Measurements from ENCODE around the gene GNAI2. TPM values are rescaled to one million over a fixed set of nuclear protein-coding genes. Genes with fewer than 3 reads are reported as not detected.
"Not testable (repeated sequence)": the region's sequence is repeated elsewhere in the genome, so short reads cannot be mapped to it uniquely, and the experiment has no call there.

GNAI2 gene
- total and polyA plus RNA-seq, 8 donors: 259 to 381 (median 269) TPM

DNA sequence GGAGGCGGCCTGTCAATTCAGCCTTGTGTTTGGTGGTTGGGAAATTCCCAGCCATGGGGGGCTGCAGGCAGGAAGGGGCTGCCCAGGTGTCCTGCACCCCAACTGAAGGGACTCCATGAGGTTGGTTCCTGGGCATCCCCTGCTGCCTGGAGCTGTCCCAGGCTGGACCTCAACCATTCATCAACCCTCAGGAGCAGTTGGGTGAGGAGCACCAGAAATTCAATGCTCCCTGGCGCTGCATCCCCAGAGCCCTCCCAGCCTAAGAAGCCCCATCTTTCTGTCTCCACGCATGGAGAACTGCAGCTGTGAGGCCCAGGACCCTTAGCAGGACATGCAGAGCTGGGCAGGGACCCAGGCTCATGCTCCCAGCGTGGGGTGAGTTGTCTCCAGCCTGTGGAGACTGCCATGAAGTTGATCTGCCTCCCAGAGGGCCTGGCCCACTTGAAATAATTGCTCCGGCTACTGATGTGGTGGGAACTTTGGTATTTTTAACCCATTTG, 25.0 kb downstream of the GNAI2 start:
- no peaks in the 10 kb centered on the region for H3K9me3 ChIP-seq
- peaks cover 0 to under 1% of the 10 kb centered on the region in 2 donors for H3K27me3 ChIP-seq
- H3K4me3 ChIP-seq: peak overlapping the region; percentile 37 to 42
- no peak for ATAC-seq
- intact Hi-C loops (cut with DNase I): no loop called here
- peak in 1 of 4 donors; percentile 34 for DNase-seq
- peak overlapping the region; percentile 88 to 98 for H3K27ac ChIP-seq
- peaks cover 27 to 81% of the 10 kb centered on the region in 2 donors for H3K4me1 ChIP-seq
- H3K36me3 ChIP-seq: peaks cover 0 to 38% of the 10 kb centered on the region in 2 donors
- TF ChIP-seq, protein P1, sequence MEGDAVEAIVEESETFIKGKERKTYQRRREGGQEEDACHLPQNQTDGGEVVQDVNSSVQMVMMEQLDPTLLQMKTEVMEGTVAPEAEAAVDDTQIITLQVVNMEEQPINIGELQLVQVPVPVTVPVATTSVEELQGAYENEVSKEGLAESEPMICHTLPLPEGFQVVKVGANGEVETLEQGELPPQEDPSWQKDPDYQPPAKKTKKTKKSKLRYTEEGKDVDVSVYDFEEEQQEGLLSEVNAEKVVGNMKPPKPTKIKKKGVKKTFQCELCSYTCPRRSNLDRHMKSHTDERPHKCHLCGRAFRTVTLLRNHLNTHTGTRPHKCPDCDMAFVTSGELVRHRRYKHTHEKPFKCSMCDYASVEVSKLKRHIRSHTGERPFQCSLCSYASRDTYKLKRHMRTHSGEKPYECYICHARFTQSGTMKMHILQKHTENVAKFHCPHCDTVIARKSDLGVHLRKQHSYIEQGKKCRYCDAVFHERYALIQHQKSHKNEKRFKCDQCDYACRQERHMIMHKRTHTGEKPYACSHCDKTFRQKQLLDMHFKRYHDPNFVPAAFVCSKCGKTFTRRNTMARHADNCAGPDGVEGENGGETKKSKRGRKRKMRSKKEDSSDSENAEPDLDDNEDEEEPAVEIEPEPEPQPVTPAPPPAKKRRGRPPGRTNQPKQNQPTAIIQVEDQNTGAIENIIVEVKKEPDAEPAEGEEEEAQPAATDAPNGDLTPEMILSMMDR (IDR thresholded peaks at IDR 0.05): no peak

DNA sequence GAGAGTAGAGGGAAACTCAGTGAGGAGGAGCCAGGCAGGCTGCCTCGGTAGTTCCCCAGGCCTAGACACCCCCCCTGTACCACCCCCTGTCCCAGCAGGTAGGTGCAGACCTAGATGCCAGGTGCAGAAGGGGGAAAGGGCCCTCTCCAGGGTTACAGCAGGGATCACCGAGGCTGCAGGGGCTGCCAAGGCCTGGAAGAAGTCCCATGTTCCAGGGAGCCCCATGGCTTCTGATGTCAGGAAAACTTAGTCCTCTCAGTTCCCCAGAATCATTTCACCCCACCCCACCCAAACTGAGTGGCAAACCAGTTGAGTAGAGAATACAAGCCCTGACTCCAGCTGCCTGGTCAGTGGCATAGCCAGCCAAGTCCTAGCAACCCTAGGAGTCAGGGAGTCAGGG, 25.5 kb downstream of the GNAI2 start:
- Histone ChIP-seq H3K4me1 (peaks cover 32 to 79% of the 10 kb centered on the region in 2 donors), H3K27me3 (peaks cover 0 to 6% of the 10 kb centered on the region in 2 donors), H3K4me3 (no peak overlapping the region), H3K36me3 (peaks cover 0 to 33% of the 10 kb centered on the region in 2 donors), H3K27ac (peak overlapping the region; percentile 88 to 98), H3K9me3 (no peaks in the 10 kb centered on the region)
- TF ChIP-seq, protein P1 (IDR thresholded peaks at IDR 0.05): no peak
- intact Hi-C loops (cut with DNase I): no loop called here
- ATAC-seq: no peak
- peak in 1 of 4 donors; percentile 25 for DNase-seq

DNA sequence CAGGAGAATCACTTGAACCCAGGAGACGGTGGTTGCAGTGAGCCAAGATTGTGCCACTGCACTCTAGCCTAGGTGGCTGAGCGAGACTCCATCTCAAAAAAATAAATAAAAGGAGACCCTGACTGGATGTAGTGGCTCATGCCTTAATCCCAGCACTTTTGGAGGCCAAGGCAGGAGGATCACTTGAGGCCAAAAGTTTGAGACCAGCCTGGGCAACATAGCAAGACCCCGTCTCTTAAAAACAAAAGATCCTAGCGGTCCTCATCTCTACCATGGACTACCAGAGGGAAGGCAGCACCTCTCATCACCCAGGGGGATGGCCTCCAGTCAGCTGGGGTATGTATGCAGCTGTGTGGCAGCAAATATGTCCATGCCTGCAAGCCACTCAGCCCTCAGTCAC, 26.2 kb downstream of the GNAI2 start:
- Histone ChIP-seq H3K4me1 (peaks cover 33 to 77% of the 10 kb centered on the region in 2 donors), H3K27ac (peak overlapping the region in 1 of 2 donors; percentile 88)

GRCh38 chr3:50262778-50263177, 26.8 kb downstream of the GNAI2 start:
- Histone ChIP-seq H3K4me3 (no peak overlapping the region), H3K4me1 (peaks cover 37 to 77% of the 10 kb centered on the region in 2 donors), H3K36me3 (peaks cover 0 to 20% of the 10 kb centered on the region in 2 donors), H3K27me3 (peaks cover 0 to 18% of the 10 kb centered on the region in 2 donors), H3K9me3 (no peaks in the 10 kb centered on the region), H3K27ac (no peak overlapping the region)
- TF ChIP-seq, protein P1 (IDR thresholded peaks at IDR 0.05): no peak
- ATAC-seq (no peak), DNase-seq (no peak)
- intact Hi-C loops (cut with DNase I): no loop called here

More for the DNA sequence above, 26.2 kb downstream of the GNAI2 start:
- H3K27me3 ChIP-seq: peaks cover 0 to 13% of the 10 kb centered on the region in 2 donors
- H3K9me3 ChIP-seq; H3K4me3 ChIP-seq; DNase-seq; ATAC-seq; intact Hi-C loops (cut with DNase I): not testable (repeated sequence)
- peaks cover 0 to 26% of the 10 kb centered on the region in 2 donors for H3K36me3 ChIP-seq

DNA sequence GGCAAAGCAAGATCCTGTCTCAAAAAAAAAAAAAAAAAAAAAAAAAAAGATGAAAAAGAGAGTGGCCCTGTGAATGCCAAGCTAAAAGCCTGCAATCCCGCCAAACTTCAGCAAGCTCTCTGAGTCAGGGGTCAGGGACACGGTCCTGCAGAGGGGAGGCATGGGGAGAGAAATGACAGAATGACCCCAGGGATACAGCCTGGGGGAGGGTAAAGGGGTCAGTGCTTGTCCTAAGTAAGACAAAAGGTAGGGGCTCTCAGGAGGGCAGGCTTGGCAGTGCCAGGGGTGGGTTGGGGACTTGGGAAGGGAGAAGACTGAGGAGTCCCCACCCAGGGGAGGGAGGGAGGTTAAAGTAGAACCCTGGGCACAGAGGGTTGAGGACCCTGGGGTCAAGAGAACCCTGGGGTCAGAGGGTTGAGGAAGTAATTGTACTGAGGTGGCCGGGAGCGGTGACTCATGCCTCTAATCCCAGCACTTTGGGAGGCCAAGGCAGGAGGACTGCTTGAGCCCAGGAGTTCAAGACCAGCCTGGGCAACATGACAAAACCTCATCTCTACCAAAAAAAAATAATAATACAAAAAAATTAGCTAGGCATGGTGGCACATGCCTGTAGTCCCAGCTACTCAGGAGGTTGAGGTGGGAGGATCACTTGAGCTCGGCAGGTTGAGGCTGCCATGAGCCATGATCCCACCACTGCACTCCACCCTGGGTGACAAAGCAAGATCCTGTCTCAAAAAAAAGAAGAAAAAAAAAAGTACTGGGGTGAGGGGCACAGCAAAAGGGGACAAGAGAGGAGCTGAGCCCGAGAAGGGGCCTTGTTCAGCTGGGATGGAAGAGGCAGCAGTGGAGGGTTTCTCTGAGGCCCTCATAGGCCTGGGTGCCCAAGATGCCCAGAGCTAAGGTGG, 27.7 kb downstream of the GNAI2 start:
- no peak for DNase-seq
- ATAC-seq: no peak
- peak overlapping the region; percentile 80 to 92 for H3K27ac ChIP-seq
- H3K4me1 ChIP-seq: peaks cover 46 to 78% of the 10 kb centered on the region in 2 donors
- no peaks in the 10 kb centered on the region for H3K9me3 ChIP-seq
- intact Hi-C loops (cut with DNase I): no loop called here
- TF ChIP-seq, protein P1 (IDR thresholded peaks at IDR 0.05): no peak
- H3K4me3 ChIP-seq: no peak overlapping the region
- peaks cover 0 to 21% of the 10 kb centered on the region in 2 donors for H3K27me3 ChIP-seq
- H3K36me3 ChIP-seq: peaks cover 0 to 11% of the 10 kb centered on the region in 2 donors
